C4-2B (cell line): ENCODE results near the gene HHIPL1.

ENCODE experiments used
- CTCF ChIP-seq: fragments of 450-650 bp; conservative IDR thresholded peaks from 2 replicates; pipeline ENCODE4 v1.5.1; 2017; ENCODE audit warnings: mild to moderate bottlenecking
- ZFX ChIP-seq: fragments of 450-650 bp; IDR thresholded peaks from 2 replicates; pipeline ENCODE4 v1.6.1; 2017

GRCh38 chr14:99628887-99629618 is 15.9 kb upstream of the HHIPL1 start:
- TF ChIP-seq CTCF, result peak; percentile 99
- no peak for TF ChIP-seq ZFX
